ENCODE measurements around the gene DCK. TPM values are rescaled to one million over a fixed set of nuclear protein-coding genes. Genes with fewer than 3 reads are reported as not detected.

Gene DCK
- total and polyA plus RNA-seq, 2 of the 4 experiments (the other 2 are of a cell fraction) = 7.0 to 8.9 TPM

DNA sequence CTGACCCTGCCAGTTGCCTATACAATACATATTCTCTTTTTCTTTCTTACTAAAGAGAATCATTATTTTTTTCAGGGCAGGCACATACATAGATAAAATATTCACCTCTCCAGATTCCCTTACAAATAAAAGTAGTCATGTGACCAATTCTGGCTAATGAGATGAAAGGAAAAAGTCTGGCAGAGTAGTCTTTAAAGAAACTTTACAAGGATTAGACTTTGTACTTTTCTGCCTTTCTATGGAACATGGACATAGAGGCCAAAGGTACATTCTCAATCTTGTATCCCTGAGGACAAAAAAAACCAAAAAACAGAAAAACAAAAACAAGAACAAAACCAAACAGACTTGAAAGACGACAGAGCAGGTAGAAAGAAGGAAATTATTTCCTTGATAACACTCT lies 75.6 kb downstream of the DCK start (continued):
- TF ChIP-seq, protein P1, sequence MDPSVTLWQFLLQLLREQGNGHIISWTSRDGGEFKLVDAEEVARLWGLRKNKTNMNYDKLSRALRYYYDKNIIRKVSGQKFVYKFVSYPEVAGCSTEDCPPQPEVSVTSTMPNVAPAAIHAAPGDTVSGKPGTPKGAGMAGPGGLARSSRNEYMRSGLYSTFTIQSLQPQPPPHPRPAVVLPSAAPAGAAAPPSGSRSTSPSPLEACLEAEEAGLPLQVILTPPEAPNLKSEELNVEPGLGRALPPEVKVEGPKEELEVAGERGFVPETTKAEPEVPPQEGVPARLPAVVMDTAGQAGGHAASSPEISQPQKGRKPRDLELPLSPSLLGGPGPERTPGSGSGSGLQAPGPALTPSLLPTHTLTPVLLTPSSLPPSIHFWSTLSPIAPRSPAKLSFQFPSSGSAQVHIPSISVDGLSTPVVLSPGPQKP (IDR thresholded peaks at IDR 0.05; ENCODE audit: borderline replicate concordance, low read depth, low read length) = no peak
- TF ChIP-seq RFX5 (IDR thresholded peaks at IDR 0.05; ENCODE audit: low read depth, low read length) = no peak

DNA sequence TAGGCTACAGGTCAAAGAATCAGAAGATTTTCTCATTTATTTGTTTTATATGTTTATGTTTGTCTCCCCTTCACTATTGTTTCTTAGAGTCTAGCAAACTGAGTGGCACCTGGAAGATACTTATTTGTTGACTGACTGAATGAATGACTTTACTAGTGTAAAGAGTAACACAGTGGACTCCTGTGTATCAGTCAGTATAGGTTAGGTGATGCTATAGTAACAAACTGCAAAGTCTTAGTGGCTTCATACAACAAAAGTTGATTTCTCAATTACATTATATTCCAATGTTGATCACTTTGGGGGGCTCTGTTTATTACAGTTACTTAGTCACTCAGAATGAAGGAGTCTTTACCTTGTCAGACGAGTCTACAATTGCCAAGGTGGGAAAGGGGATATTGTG lies 76.6 kb downstream of the DCK start:
- 100% methylated on average over 1 of the region's 1 CpG; no CpG with 5 or more reads in 1 of the 2 experiments for WGBS, 2 experiments (ENCODE audit: extremely low coverage in 2 of 2, insufficient read length in 1 of 2)
- CTCF ChIA-PET = no interaction called here
- no peak overlapping the region for H2BK15ac ChIP-seq (ENCODE audit: low read depth, low read length)

More for the DNA sequence above, 76.6 kb downstream of the DCK start:
- Histone ChIP-seq H2BK120ac (ENCODE audit: low read depth, low read length) (no peak overlapping the region), H4K20me1 (ENCODE audit: insufficient read depth, low read length) (no peaks in the 10 kb centered on the region), H3K27me3 (ENCODE audit: control insufficient read depth, insufficient read depth, low read length) (no peaks in the 10 kb centered on the region), H3K27ac (ENCODE audit: insufficient read depth, low read length) (no peak overlapping the region), H4K91ac (ENCODE audit: insufficient read depth, low read depth, low read length) (no peak overlapping the region), H3K9me1 (ENCODE audit: insufficient read depth, low read length) (no peaks in the 10 kb centered on the region), H3K4ac (ENCODE audit: low read depth, low read length) (no peak overlapping the region), H2AK5ac (ENCODE audit: low read depth, low read length) (no peak overlapping the region), H3K14ac (replicated peaks; ENCODE audit: low read depth, low read length) (no peak overlapping the region), H3K36me3 (ENCODE audit: control insufficient read depth, insufficient read depth, low read length) (no peaks in the 10 kb centered on the region), H4K8ac (ENCODE audit: low read depth in 2 of 2, low read length in 2 of 2) (no peak overlapping the region), H3K79me1 (ENCODE audit: low read depth in 1 of 2, low read length in 2 of 2) (no peaks in the 10 kb centered on the region), H4K5ac (ENCODE audit: low read depth, low read length) (no peak overlapping the region), H3K9me3 (ENCODE audit: control insufficient read depth, insufficient read depth, low read length) (no peaks in the 10 kb centered on the region), H2BK20ac (ENCODE audit: low read depth, low read length) (no peak overlapping the region), H3K4me3 (ENCODE audit: insufficient read depth, low read depth, low read length) (no peak overlapping the region), H3K4me2 (ENCODE audit: low read depth, low read length) (no peak overlapping the region), H2AK9ac (replicated peaks; ENCODE audit: low read depth, low read length, poor library complexity) (no peak overlapping the region), H3K23ac (ENCODE audit: low read depth, low read length) (no peak overlapping the region), H2BK5ac (ENCODE audit: low read depth, low read length, poor library complexity, severe bottlenecking) (no peak overlapping the region), H3K18ac (ENCODE audit: low read depth, low read length) (no peak overlapping the region), H3K9ac (ENCODE audit: low read depth, low read length) (no peak overlapping the region), H3K56ac (ENCODE audit: extremely low read depth, insufficient read depth, low read length) (no peak overlapping the region), H3K4me1 (ENCODE audit: control insufficient read depth, insufficient read depth, low read length) (no peaks in the 10 kb centered on the region), H2AFZ (replicated peaks; ENCODE audit: low read length, poor library complexity) (no peak overlapping the region)
- BruUV-seq (replicated peaks) = no TSS peak
- DNase-seq = no peak
- in situ Hi-C loops (cut with MboI; ENCODE audit: low sequenced_read_pairs) (no loop called here), intact Hi-C loops (cut with micrococcal nuclease) (no loop called here), dilution Hi-C loops (cut with HindIII; ENCODE audit: low sequenced_read_pairs, unreplicated experiment) (no loop called here)
- no peak for ATAC-seq (ENCODE audit: low read depth)
- POLR2A ChIA-PET (ENCODE audit: unreplicated experiment) = no interaction called here
- no peak for TF ChIP-seq FOS (IDR thresholded peaks at IDR 0.05; ENCODE audit: low read depth, low read length)
- TF ChIP-seq SMC3 (IDR thresholded peaks at IDR 0.05; ENCODE audit: low read depth, low read length) = no peak
